ENCODE data around the gene L3MBTL3.

The L3MBTL3 gene

GRCh38 chr6:130029163-130029562, 10.8 kb downstream of the L3MBTL3 start:
- DNase-seq: peak; percentile 5

GRCh38 chr6:130032758-130033340, 14.5 kb downstream of the L3MBTL3 start:
- DNase-seq: no peak

- no peak for DNase-seq
Observed at GRCh38 chr6:130033949-130034348, 15.6 kb downstream of the L3MBTL3 start.

DNA sequence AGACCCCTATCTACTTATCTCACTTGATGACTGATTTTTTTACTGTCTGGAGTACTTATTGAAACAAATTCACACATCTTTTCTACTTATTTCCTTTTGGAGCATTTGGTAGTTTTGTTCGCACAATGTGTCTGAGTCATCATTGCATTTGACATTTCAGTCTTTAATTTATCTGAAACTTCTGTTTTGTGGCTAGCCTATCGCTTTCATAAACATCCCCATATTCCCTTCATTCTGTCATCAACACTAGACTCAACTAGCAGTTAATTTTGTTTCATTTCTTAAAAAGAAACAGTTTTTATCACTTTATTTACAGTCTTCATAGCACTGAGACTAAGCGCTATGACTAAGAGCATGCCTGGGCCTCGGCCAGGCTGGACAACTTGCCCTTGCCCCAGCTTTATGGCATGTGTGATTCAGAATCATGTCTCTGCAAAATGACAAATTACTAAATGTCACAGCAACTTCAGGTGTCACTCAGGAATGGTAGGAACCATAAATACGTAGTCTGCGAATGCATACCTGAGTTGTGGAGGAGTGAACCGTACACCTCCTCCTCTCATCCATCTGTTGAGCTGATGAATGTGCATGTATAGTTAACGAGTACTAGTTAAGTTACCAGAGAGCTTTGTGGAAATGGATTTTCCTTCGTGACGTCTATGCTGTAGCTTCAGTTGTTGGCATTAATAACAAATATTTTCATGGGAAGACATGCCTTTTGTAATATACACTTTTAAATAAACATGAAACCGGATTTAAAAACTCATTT, 16.2 kb downstream of the L3MBTL3 start:
- DNase-seq: no peak

GRCh38 chr6:130035211-130035610, 16.8 kb downstream of the L3MBTL3 start:
- no peak for DNase-seq

DNA sequence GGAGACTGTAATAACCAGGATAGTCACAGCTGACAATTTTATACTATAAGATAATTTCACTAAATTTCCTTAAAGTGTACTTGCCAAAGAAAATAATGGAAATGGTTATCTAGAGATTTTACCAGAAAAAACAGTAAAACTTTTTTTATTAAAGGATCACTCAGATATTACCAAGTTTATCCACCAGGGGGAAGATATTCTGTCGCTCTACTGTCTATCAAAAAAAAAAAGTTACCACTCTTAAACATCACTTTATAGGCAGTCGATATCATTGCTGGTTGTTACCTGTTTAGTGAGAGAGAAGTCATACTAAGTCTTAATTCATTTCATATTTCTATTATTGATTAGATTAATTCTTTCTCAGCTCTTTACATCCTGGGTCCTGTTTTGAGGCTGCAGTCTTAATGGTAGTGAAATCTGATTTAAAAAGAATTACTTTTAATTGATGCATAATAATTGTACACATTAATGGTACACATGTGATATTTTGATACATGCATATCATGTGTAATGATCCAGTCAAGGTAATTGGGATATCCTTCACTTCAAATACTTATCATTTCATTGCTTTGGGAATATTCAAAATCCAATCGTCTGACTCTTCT, 18.9 kb downstream of the L3MBTL3 start:
- DNase-seq: no peak

- DNase-seq: no peak
Observed at GRCh38 chr6:130041594-130041993, 23.2 kb downstream of the L3MBTL3 start.

- DNase-seq: no peak
Observed at GRCh38 chr6:130043344-130043743, 25.0 kb downstream of the L3MBTL3 start.

- no peak for DNase-seq
Observed at GRCh38 chr6:130045622-130046021, 27.2 kb downstream of the L3MBTL3 start.

GRCh38 chr6:130046671-130047070, 28.3 kb downstream of the L3MBTL3 start:
- DNase-seq: no peak

- DNase-seq: no peak
Observed at GRCh38 chr6:130047088-130047995, 29.0 kb downstream of the L3MBTL3 start.

DNA sequence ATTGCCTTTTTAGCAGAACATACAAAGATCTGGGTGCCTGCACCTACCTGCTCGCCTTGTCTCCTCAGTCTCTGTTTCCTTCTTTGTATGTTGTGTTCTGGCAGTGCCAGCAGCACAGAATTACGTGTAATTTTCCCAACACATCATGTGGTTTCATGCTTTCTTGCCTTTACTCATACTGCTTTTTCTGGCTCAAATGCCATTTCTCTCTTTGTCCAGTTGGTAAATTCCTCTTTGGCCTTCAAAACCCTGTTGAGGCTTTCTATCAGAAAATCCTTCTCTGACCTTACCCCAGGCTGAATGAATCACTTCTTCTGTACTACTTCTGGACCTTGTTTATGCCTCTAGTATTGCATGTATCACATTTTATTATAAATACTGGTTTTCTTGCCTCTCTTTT, 31.8 kb downstream of the L3MBTL3 start:
- no peak for DNase-seq

GRCh38 chr6:130054725-130055124, 36.3 kb downstream of the L3MBTL3 start:
- no peak for DNase-seq

GRCh38 chr6:130055271-130055670, 36.9 kb downstream of the L3MBTL3 start:
- DNase-seq: no peak

DNA sequence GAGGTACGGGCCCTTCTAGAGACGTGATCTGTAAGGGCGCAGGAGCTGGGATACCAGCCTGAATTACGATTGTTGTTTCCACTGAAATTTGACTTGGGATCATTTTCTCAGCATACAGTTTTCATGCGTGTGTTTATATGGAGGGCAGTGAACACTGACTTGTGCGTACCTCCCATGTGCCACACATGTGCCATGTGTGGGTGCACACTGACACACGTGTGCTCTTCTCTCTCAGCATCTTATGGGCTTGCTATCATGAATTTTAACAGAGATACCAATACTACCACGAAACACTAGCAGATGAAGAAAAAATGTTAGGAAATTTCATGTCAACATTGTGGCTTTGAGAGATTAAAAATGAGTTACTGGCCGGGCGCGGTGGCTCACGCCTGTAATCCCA, 39.1 kb downstream of the L3MBTL3 start:
- no peak for DNase-seq

DNA sequence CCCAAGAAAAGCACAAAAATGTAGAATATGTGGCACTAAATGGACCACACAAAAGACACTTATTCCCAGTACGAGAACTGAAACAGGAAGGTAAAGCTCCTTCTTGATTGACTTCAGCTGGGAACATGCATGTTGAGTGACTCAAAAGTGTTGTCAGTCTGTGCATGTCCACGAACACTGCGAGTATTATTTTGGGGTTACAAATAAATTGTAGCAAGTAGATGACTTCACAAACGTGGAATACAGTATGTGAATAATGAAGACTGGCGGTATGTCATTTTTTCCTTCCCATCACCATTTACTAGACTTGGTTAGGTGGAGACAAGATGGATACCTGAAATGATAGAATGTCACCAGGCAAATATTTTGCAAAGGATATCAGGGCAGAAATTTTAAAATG, 45.4 kb downstream of the L3MBTL3 start:
- DNase-seq: no peak

- DNase-seq: no peak
Observed at GRCh38 chr6:130065609-130066156, 47.3 kb downstream of the L3MBTL3 start.

DNA sequence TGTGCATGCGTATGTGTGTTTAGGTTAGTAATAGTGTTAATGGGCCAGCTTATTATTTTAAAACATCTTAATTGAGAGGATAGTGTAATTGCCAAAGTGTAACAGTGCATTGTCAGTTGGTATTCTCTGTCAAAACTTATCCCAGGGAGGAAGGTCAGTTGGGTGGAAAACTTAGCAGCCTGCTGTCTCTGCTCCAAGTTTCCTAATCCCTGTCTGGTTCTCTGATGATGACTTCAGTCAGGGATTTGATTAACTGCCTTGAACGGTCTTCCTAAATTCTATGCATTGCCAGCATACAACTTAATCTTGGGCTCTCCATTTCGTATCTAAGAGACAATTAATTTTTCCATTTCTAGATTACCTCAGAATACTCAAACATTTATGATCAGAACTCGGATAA, 51.1 kb downstream of the L3MBTL3 start:
- DNase-seq: no peak

GRCh38 chr6:130070326-130070725, 51.9 kb downstream of the L3MBTL3 start:
- no peak for DNase-seq

GRCh38 chr6:130070792-130071191, 52.4 kb downstream of the L3MBTL3 start:
- DNase-seq: no peak

DNA sequence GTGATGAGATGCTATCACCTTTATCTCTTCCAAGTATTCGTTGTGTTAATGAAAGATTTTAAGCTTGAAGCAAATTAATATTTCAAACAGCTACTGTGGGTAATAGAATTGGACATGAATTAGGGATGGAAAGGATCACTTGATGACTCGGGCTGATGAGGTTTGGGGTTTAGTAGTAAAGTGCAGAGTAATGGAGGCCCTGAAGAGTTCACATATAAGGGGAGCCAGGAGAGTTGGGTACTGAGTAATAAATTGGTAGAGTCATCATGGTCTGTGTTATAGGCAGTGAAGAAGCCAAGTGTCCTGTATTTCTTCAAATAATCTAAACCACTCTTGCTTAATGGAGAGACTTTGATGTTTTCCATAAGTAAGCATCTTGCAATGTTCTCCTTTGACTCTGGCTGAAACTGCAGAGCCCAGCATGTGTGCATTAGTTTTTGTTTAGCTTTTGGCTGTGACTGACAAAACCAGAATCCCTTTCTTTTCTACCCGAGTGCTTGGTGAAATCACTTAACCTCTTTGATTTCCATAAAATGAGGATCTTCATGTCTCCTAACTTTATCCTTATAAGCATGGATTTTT, 57.6 kb downstream of the L3MBTL3 start:
- no peak for DNase-seq

DNA sequence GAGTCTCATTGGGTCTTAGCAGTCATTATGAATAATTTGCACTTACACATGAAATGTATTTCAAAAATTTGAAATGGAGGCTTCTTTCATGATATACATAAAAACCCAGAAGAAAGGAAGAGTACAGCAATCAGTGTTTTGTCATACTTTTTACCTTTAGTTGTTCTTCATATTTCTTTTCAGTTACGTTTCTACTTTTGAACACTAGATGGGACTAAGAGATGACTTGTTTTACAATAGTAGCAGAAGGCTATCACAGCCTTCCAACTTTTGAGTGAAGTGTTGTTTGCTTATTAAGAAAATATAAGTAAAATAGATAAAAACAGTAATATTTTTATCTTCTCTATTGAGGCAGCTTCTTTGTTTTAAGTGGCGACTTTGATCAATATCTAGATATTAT, 58.1 kb downstream of the L3MBTL3 start:
- DNase-seq: no peak

- no peak for DNase-seq
Observed at GRCh38 chr6:130090796-130091195, 72.4 kb downstream of the L3MBTL3 start.

All from effector CD4-positive, alpha-beta T cell (primary cell).